ENCODE results near the gene PIGL. TPM values are rescaled to one million over a fixed set of nuclear protein-coding genes. Genes with fewer than 3 reads are reported as not detected.

The PIGL gene
- total and polyA plus RNA-seq, 10 donors = 14.5 to 81.9 (median 59.6) TPM

DNA sequence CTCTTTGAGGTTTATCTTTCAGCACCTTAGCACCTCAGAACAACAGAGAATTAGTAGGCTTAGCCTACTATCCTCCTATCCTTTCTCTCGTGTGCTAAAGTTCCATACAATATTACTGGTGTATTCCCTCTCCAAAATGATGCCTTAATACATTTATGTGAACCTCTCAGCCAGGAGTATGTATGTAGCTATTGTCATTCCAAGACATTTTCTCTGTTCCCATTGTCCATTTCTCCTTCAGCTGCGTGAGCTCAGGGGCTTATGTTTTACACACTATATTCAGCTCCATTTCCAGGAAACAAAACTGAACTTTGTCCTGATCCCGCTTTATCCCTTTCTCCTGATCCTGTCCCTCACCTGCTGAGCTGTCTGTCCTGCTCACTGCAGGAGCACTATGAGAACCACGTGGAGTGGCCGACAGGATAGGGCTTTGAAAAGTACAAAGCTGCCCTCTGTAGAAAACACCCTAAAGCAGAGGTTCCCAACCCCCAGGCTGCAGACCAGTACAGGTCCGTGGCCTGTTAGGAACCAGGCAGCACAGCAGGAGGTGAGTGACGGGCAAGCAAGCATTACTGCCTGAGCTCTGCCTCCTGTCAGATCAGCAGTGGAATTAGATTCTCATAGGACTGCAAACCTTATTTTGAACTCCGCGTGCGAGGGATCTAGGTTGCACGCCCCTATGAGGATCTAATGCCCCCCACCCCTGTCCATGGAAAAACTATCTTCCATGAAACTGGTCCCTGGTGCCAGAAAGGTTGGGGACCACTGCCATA lies 80.5 kb downstream of the PIGL start:
- 90 to 94% (median 92%) methylated on average over 11 of the region's 11 CpGs for WGBS, 5 donors
- TF ChIP-seq POLR2AphosphoS5 (IDR thresholded peaks at IDR 0.05) (no peak), POLR2A (IDR thresholded peaks at IDR 0.05) (no peak)
- TF ChIP-seq, protein P1, sequence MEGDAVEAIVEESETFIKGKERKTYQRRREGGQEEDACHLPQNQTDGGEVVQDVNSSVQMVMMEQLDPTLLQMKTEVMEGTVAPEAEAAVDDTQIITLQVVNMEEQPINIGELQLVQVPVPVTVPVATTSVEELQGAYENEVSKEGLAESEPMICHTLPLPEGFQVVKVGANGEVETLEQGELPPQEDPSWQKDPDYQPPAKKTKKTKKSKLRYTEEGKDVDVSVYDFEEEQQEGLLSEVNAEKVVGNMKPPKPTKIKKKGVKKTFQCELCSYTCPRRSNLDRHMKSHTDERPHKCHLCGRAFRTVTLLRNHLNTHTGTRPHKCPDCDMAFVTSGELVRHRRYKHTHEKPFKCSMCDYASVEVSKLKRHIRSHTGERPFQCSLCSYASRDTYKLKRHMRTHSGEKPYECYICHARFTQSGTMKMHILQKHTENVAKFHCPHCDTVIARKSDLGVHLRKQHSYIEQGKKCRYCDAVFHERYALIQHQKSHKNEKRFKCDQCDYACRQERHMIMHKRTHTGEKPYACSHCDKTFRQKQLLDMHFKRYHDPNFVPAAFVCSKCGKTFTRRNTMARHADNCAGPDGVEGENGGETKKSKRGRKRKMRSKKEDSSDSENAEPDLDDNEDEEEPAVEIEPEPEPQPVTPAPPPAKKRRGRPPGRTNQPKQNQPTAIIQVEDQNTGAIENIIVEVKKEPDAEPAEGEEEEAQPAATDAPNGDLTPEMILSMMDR (IDR thresholded peaks at IDR 0.05 in 8 of 11, conservative IDR thresholded peaks at IDR 0.05 in 3 of 11) = no peak
- no peak overlapping the region for H3K27ac ChIP-seq
- H3K27me3 ChIP-seq (replicated peaks in 1 of 7) = no peaks in the 10 kb centered on the region
- no peaks in the 10 kb centered on the region for H3K4me1 ChIP-seq
- peaks cover 0 to 31% (median 7%) of the 10 kb centered on the region in 6 donors for H3K36me3 ChIP-seq
- intact Hi-C loops (cut with DNase I; ENCODE audit: low total_unique reads) = no loop called here
- no peaks in the 10 kb centered on the region for H3K9me3 ChIP-seq
- DNase-seq = no peak
- H3K4me3 ChIP-seq = no peak overlapping the region

DNA sequence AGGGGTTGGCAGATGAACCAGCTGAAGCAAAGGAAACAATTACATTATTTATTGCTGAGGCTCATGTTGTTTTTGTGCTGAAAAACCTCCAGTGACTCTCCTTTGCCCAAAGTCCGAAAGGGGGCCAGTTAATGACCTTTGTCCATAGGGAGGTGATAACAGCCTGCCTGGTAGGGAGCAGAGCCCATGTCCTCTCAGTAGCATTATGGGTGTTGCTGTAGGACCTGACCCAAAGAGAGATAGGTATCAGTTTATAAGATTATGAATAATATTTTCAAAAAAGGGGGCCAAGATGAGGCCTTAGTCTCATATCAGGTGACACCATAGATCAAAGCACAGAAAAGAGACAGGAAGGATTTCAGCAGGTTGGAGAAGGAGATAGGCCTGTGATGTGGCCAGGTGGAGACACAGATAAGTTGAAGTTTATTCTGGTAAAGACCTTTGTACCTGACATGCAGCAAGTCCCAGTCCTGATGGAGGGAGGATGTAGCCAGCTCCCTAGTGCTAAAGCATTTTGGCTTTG lies 81.2 kb downstream of the PIGL start:
- no peak for TF ChIP-seq POLR2AphosphoS5 (IDR thresholded peaks at IDR 0.05)
- H3K4me3 ChIP-seq = no peak overlapping the region
- no peaks in the 10 kb centered on the region for H3K27me3 ChIP-seq (replicated peaks in 1 of 7)
- DNase-seq = no peak
- 96 to 100% (median 97%) methylated on average over 1 of the region's 1 CpG for WGBS, 5 donors
- H3K9me3 ChIP-seq = no peaks in the 10 kb centered on the region
- intact Hi-C loops (cut with DNase I; ENCODE audit: low total_unique reads) = no loop called here
- H3K36me3 ChIP-seq = peaks cover 0 to 37% (median 8%) of the 10 kb centered on the region in 6 donors
- H3K4me1 ChIP-seq = no peaks in the 10 kb centered on the region
- H3K27ac ChIP-seq = no peak overlapping the region

DNA sequence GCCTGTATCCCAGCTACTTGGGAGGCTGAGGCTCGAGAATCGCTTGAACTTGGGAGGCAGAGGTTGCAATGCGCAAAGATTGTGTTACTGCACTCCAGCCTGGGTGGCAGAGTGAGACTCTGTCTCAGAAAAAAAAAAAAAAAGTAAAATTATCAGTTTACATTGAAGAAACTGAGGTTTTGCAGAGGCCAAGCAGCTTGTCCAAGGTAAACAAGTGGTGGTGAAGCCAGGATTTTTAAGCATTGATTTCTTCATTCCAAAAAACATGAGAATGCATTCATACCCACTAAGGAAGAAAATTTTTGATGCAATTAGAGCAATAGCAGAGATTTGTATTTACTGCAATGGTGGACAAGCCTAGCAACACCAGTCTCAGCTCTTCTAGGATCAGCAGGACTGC lies 83.5 kb downstream of the PIGL start:
- Histone ChIP-seq H3K4me1 (peaks cover 0 to 5% (median 0%) of the 10 kb centered on the region in 6 donors), H3K27ac (no peak overlapping the region), H3K36me3 (peaks cover 0 to 55% (median 8%) of the 10 kb centered on the region in 6 donors), H3K4me3 (no peak overlapping the region), H3K27me3 (replicated peaks in 1 of 7) (no peaks in the 10 kb centered on the region), H3K9me3 (no peaks in the 10 kb centered on the region)
- TF ChIP-seq, protein P1 (IDR thresholded peaks at IDR 0.05 in 8 of 11, conservative IDR thresholded peaks at IDR 0.05 in 3 of 11) = no peak
- TF ChIP-seq POLR2A (IDR thresholded peaks at IDR 0.05) (no peak), POLR2AphosphoS5 (IDR thresholded peaks at IDR 0.05) (no peak)
- WGBS, 5 donors = 93 to 100% (median 99%) methylated on average over 3 of the region's 3 CpGs
- intact Hi-C loops (cut with DNase I; ENCODE audit: low total_unique reads) = no loop called here
- DNase-seq = no peak

DNA sequence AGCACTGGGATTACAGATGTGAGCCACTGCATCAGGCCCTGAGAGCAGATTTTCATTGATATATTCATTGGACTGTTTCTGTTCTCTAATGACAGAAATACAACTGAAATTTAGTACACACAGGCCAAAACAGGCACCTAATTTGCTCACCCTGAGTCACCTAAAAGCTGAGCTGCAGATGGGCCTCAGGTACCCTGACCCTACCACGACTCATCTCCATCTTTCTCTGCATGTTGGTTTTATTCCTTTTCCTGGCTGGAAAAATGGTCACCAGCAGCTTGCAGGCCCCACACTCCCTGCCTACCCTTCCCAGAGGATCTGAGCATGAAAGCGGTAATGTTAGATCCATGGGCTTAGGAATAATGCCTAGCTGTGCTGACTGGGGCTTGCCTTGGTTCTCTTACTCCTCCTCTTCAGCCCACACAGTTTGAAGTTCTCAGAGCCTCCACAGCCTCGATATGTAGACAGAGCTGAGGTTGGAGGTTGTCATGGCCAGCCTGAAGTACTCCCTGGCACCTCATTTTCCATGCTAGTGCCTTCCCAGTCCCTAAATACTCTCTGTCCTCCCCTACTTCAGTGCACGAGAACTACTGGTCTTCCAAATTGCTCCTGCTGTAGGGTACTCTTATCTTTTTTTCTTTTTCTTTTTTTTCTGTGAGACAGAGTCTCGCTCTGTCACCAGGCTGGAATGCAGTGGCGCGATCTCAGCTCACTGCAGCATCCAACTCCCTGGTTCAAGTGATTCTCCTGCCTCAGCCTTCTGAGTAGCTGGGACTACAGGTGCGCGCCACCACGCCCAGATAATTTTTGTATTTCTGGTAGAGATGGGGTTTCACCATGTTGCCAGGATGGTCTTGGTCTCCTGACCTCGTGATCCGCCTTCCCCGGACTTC lies 85.2 kb downstream of the PIGL start:
- intact Hi-C loops (cut with DNase I; ENCODE audit: low total_unique reads) = no loop called here
- H3K27ac ChIP-seq = no peak overlapping the region
- peaks cover 0 to 69% (median 8%) of the 10 kb centered on the region in 6 donors for H3K36me3 ChIP-seq
- H3K27me3 ChIP-seq (replicated peaks in 1 of 7) = no peaks in the 10 kb centered on the region
- peaks cover 0 to 5% (median 0%) of the 10 kb centered on the region in 6 donors for H3K4me1 ChIP-seq
- 94 to 97% (median 95%) methylated on average over 13 of the region's 13 CpGs for WGBS, 5 donors
- no peak overlapping the region for H3K4me3 ChIP-seq
- H3K9me3 ChIP-seq = no peaks in the 10 kb centered on the region
- TF ChIP-seq, protein P1 (IDR thresholded peaks at IDR 0.05 in 8 of 11, conservative IDR thresholded peaks at IDR 0.05 in 3 of 11) = no peak
- no peak for TF ChIP-seq POLR2A (IDR thresholded peaks at IDR 0.05)
- TF ChIP-seq POLR2AphosphoS5 (IDR thresholded peaks at IDR 0.05) = no peak
- no peak for DNase-seq

Data from spleen (tissue), 11 donors.